K562 (cell line): ENCODE results near the gene KCP. TPM values are rescaled to one million over a fixed set of nuclear protein-coding genes. Genes with fewer than 3 reads are reported as not detected.
A peak's percentile ranks its signal among the peaks of the same experiment; 100 is the strongest.

Experiments used
- ATAC-seq: fragments of 200-7000 bp; cut with Tn5 transposase; 3 replicates; pipeline ENCODE4 v1.9.1; 2020; ENCODE audit warnings: moderate library complexity
- BruUV-seq: library from RNA; stranded (reverse); fragments of 400-500 nt; replicated peaks from 2 replicates; lab custom pipeline; 2021; lab: Mats Ljungman, UMichigan
- CTCF ChIA-PET: fragments of 300-600 bp; formaldehyde crosslinking; extraction: SDS; loops from one replicate; lab custom pipeline; 2021; ENCODE audit warnings: low intra/inter-chr PET ratio; lab: Yijun Ruan, JAX
- POLR2A ChIA-PET: fragments of 300-600, 350-650 bp; sonication (Branson Sonifier 250); formaldehyde crosslinking; extraction: SDS; loops from one replicate; lab custom pipeline; 2021; ENCODE audit warnings: antibody characterized with exemption, inconsistent platforms; lab: Yijun Ruan, JAX
- DNase-seq, 4 experiments: peaks; one replicate each; pipeline versions ENCODE4 v3.0.0 to v3.0.0-alpha.2; 2011 to 2018; ENCODE audit warnings: low spot score in 3 of 4, mixed read lengths in 3 of 4; ENCODE audit errors: extremely low read depth in 1 of 4
- FAIRE-seq: peaks from 2 replicates; lab custom pipeline; 2011; peaks lifted over from hg19 to GRCh38; lab: Jason Lieb, UNC
- H2AFZ ChIP-seq: 2 replicates; pipeline ENCODE4 v1.6.0; 2011; ENCODE audit warnings: low read depth, low read length, control low read depth, inconsistent platforms
- H3K27ac ChIP-seq: fragments of 200-600 bp; 3 replicates; pipeline ENCODE4 v1.8.0; 2011; ENCODE audit warnings: low read depth, mild to moderate bottlenecking, control low read depth, inconsistent platforms, low read length, moderate library complexity, mixed read lengths; ENCODE audit errors: extremely low read depth
- H3K27me3 ChIP-seq, 2 experiments: fragments of 300-600 bp in 1 of 2; 2 replicates in 1 of 2; 3 replicates in 1 of 2; pipeline versions ENCODE4 v1.6.0 to v1.8.0; 2011; ENCODE audit warnings: inconsistent platforms in 2 of 2, low read length in 2 of 2, mild to moderate bottlenecking in 1 of 2, mixed read lengths in 1 of 2, moderate library complexity in 1 of 2; ENCODE audit not compliant: control insufficient read depth in 2 of 2, insufficient read depth in 2 of 2
- H3K36me3 ChIP-seq: fragments of 300-600 bp; 3 replicates; pipeline ENCODE4 v1.8.0; 2011; ENCODE audit warnings: mild to moderate bottlenecking, low read length, inconsistent platforms; ENCODE audit not compliant: control insufficient read depth, insufficient read depth
- H3K4me1 ChIP-seq, 2 experiments: fragments of 200-600 bp in 1 of 2; replicated peaks in 1 of 2; 2 replicates in 1 of 2; 3 replicates in 1 of 2; pipeline versions ENCODE4 v1.5.1 to v1.8.0; 2011; ENCODE audit warnings: inconsistent platforms in 2 of 2, low read length in 2 of 2, mild to moderate bottlenecking in 1 of 2, mixed read lengths in 1 of 2, moderate library complexity in 1 of 2; ENCODE audit not compliant: control insufficient read depth in 2 of 2, insufficient read depth in 2 of 2
- H3K4me2 ChIP-seq: 2 replicates; pipeline ENCODE4 v1.6.1; 2011; ENCODE audit warnings: low read length, control low read depth, inconsistent platforms, mixed read lengths; ENCODE audit not compliant: insufficient read depth
- H3K4me3 ChIP-seq: fragments of 200-600 bp; sonication (generic), shearing (Covaris generic); 2 replicates; pipeline ENCODE4 v1.5.1; 2016; ENCODE audit warnings: control low read depth, inconsistent platforms
- H3K79me2 ChIP-seq: fragments of 200-600 bp; 3 replicates; pipeline ENCODE4 v1.8.0; 2011; ENCODE audit warnings: low read length, inconsistent platforms; ENCODE audit not compliant: control insufficient read depth, insufficient read depth
- H3K9ac ChIP-seq, 2 experiments: 2 replicates each; pipeline versions ENCODE4 v1.6.0 to v1.6.1; 2011; ENCODE audit warnings: low read depth in 2 of 2, low read length in 2 of 2, control low read depth in 1 of 2, inconsistent platforms in 1 of 2, mild to moderate bottlenecking in 1 of 2, mixed read lengths in 1 of 2; ENCODE audit not compliant: insufficient read depth in 1 of 2
- H3K9me1 ChIP-seq: one replicate; pipeline ENCODE4 v1.6.0; 2011; ENCODE audit warnings: inconsistent platforms, mild to moderate bottlenecking, low read length, moderate library complexity; ENCODE audit not compliant: control insufficient read depth, insufficient read depth
- H3K9me3 ChIP-seq: replicated peaks from 2 replicates; pipeline ENCODE4 v1.5.1; 2011; ENCODE audit warnings: low read depth, low read length, inconsistent platforms; ENCODE audit not compliant: control insufficient read depth, insufficient read depth
- H4K20me1 ChIP-seq: replicated peaks from 2 replicates; pipeline ENCODE4 v1.6.1; 2011; ENCODE audit warnings: low read length, inconsistent platforms, mixed read lengths; ENCODE audit not compliant: control insufficient read depth, insufficient read depth
- COPS2 ChIP-seq: fragments of 450-650 bp; conservative IDR thresholded peaks from 2 replicates; pipeline ENCODE4 v1.6.1; 2016; ENCODE audit warnings: mild to moderate bottlenecking, moderate library complexity
- HMGN3 ChIP-seq: IDR thresholded peaks from 2 replicates; pipeline ENCODE4 v1.6.1; 2011; ENCODE audit warnings: borderline replicate concordance, low read depth, mild to moderate bottlenecking, mixed read lengths, low read length; ENCODE audit not compliant: insufficient read length; ENCODE audit errors: extremely low read depth
- MYNN ChIP-seq, 2 experiments: sonication (generic); formaldehyde crosslinking in 1 of 2; IDR thresholded peaks; 2 replicates each; pipeline versions ENCODE4 v1.5.0 to v1.6.1; 2016 to 2020; ENCODE audit warnings: antibody characterized with exemption in 1 of 2, missing genetic modification reagents in 1 of 2
- POLR2G ChIP-seq: fragments of 200-400 bp; formaldehyde crosslinking; IDR thresholded peaks from 2 replicates; pipeline ENCODE4 v1.6.1; 2017; ENCODE audit warnings: low read depth, mild to moderate bottlenecking, antibody characterized with exemption, low read length, moderate library complexity
- RBFOX2 ChIP-seq: fragments of 200-400 bp; formaldehyde crosslinking; IDR thresholded peaks from 2 replicates; pipeline ENCODE4 v1.6.1; 2017; ENCODE audit warnings: low read depth, mild to moderate bottlenecking, low read length, moderate library complexity
- RBM25 ChIP-seq: fragments of 200-400 bp; formaldehyde crosslinking; IDR thresholded peaks from 2 replicates; pipeline ENCODE4 v1.6.1; 2018; ENCODE audit warnings: low read length, low read depth, moderate library complexity; ENCODE audit not compliant: severe bottlenecking
- WGBS: fragments of 100-300 bp; shearing (Covaris generic); methylation state at CpG from one replicate; pipeline ENCODE4 v1.1.6; 2016; ENCODE audit warnings: low coverage, mixed read lengths; ENCODE audit not compliant: insufficient coverage; ENCODE audit errors: missing lambda C conversion rate; 5-methylcytosine and 5-hydroxymethylcytosine counted together
- in situ Hi-C: fragments of 300-500 bp; cut with MboI; formaldehyde crosslinking; loops from 4 replicates; pipeline ENCODE4 v1.15.0; 2018; ENCODE audit warnings: inconsistent platforms, mixed read lengths
- intact Hi-C: fragments of 100-400 bp; cut with micrococcal nuclease; formaldehyde crosslinking; loops from 2 replicates; pipeline ENCODE4 v1.14.2; 2022
- polyA plus RNA-seq, 8 experiments: library from polyadenylated mRNA; depleted of rRNA in 4 of 8; stranded (reverse) in 5 of 8; unstranded in 3 of 8; fragments of >200 nt; fragmentation: Nextera tagmentation in 2 of 8; fragmentation: Illumina TruSeq in 1 of 8; extraction: Ambion mirVana in 2 of 8; extraction: Trizol in 1 of 8; gene quantifications; 2 replicates each; pipeline versions ENCODE4 v1.2.1 to v1.2.3, GENCODE V29; 2011 to 2014; ENCODE audit warnings: inconsistent platforms in 1 of 8, missing spikeins in 1 of 8
- total RNA-seq, 7 experiments: library from RNA; depleted of rRNA in 6 of 7; stranded (reverse); fragments of >200 nt in 6 of 7; fragmentation: Illumina TruSeq in 2 of 7; extraction: Trizol in 2 of 7; gene quantifications; 2 replicates each; pipeline versions ENCODE4 v1.2.1 to v1.2.3, GENCODE V29; 2011 to 2021; ENCODE audit warnings: low replicate concordance in 1 of 7
- TF ChIP-seq, protein P1 (sequence below): IDR thresholded peaks from 2 replicates; pipeline ENCODE4 v1.6.1; 2014; ENCODE audit warnings: antibody characterized with exemption
- TF ChIP-seq, protein P2 (sequence below), 2 experiments: fragments of 450-650 bp; IDR thresholded peaks; 2 replicates each; pipeline ENCODE4 v1.6.1; 2016; ENCODE audit warnings: mild to moderate bottlenecking in 2 of 2, borderline replicate concordance in 1 of 2, low read depth in 1 of 2, moderate library complexity in 1 of 2
- TF ChIP-seq, protein P3 (sequence below): sonication (generic); formaldehyde crosslinking; IDR thresholded peaks from 2 replicates; pipeline ENCODE4 v1.8.0; 2022; ENCODE audit warnings: missing genetic modification reagents, mild to moderate bottlenecking, moderate library complexity, borderline replicate concordance

Gene KCP
- total and polyA plus RNA-seq, 9 of the 15 experiments (the other 6 are each of a cell fraction or from before 2014, with no cell fraction given): 0.06 to 0.17 (median 0.12) TPM; not detected in 3

DNA sequence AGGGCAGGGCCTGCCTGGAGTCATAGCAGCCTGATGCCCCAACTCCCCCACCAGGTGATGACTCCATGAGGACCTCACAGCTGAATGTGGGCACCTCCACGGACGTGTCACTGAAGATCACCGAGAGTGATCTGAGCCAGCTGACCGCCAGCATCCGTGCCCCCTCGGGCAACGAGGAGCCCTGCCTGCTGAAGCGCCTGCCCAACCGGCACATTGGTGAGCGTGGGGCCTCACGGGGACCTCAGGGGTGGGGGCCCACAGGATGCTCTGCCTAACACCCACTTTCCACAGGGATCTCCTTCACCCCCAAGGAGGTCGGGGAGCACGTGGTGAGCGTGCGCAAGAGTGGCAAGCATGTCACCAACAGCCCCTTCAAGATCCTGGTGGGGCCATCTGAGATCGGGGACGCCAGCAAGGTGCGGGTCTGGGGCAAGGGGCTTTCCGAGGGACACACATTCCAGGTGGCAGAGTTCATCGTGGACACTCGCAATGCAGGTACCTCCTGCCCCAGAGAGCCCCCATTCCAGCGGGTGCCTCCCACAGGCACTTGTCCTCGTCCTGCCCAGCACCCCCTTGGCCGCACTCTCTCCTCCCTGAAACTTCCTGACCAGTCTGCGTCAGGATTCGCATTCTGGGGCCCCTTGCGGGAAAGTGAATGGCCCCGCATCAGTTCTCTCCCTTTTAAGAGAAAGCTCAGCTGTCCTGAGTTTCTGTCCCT lies 57.8 kb downstream of the KCP start:
- Histone ChIP-seq H3K4me3 (no peak overlapping the region), H3K79me2 (no peaks in the 10 kb centered on the region), H2AFZ (no peak overlapping the region), H3K4me1 (peaks cover 0 to 36% of the 10 kb centered on the region in 2 experiments; a peak in 1 of 5 replicates), H3K9ac (no peak overlapping the region), H3K27me3 (no peaks in the 10 kb centered on the region), H4K20me1 (peaks cover 3% of the 10 kb centered on the region; the same call in 1 of the 2 replicates), H3K9me3 (no peaks in the 10 kb centered on the region), H3K4me2 (no peak overlapping the region), H3K27ac (no peak overlapping the region), H3K9me1 (no peaks in the 10 kb centered on the region), H3K36me3 (peaks cover 97% of the 10 kb centered on the region)
- WGBS: 90% methylated on average over 28 of the region's 28 CpGs
- in situ Hi-C loops: no loop called here
- CTCF ChIA-PET: no interaction called here
- FAIRE-seq: no peak
- ATAC-seq: no peak
- intact Hi-C loops: no loop called here
- no peak for DNase-seq
- BruUV-seq: no TSS peak
- POLR2A ChIA-PET: no interaction called here
- TF ChIP-seq COPS2: no peak
- TF ChIP-seq, protein P1, sequence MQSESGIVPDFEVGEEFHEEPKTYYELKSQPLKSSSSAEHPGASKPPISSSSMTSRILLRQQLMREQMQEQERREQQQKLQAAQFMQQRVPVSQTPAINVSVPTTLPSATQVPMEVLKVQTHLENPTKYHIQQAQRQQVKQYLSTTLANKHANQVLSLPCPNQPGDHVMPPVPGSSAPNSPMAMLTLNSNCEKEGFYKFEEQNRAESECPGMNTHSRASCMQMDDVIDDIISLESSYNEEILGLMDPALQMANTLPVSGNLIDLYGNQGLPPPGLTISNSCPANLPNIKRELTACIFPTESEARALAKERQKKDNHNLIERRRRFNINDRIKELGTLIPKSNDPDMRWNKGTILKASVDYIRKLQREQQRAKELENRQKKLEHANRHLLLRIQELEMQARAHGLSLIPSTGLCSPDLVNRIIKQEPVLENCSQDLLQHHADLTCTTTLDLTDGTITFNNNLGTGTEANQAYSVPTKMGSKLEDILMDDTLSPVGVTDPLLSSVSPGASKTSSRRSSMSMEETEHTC: no peak
- TF ChIP-seq POLR2G: peak; percentile 67
- TF ChIP-seq RBFOX2: peak; percentile 55
- TF ChIP-seq RBM25: no peak
- TF ChIP-seq, protein P2, sequence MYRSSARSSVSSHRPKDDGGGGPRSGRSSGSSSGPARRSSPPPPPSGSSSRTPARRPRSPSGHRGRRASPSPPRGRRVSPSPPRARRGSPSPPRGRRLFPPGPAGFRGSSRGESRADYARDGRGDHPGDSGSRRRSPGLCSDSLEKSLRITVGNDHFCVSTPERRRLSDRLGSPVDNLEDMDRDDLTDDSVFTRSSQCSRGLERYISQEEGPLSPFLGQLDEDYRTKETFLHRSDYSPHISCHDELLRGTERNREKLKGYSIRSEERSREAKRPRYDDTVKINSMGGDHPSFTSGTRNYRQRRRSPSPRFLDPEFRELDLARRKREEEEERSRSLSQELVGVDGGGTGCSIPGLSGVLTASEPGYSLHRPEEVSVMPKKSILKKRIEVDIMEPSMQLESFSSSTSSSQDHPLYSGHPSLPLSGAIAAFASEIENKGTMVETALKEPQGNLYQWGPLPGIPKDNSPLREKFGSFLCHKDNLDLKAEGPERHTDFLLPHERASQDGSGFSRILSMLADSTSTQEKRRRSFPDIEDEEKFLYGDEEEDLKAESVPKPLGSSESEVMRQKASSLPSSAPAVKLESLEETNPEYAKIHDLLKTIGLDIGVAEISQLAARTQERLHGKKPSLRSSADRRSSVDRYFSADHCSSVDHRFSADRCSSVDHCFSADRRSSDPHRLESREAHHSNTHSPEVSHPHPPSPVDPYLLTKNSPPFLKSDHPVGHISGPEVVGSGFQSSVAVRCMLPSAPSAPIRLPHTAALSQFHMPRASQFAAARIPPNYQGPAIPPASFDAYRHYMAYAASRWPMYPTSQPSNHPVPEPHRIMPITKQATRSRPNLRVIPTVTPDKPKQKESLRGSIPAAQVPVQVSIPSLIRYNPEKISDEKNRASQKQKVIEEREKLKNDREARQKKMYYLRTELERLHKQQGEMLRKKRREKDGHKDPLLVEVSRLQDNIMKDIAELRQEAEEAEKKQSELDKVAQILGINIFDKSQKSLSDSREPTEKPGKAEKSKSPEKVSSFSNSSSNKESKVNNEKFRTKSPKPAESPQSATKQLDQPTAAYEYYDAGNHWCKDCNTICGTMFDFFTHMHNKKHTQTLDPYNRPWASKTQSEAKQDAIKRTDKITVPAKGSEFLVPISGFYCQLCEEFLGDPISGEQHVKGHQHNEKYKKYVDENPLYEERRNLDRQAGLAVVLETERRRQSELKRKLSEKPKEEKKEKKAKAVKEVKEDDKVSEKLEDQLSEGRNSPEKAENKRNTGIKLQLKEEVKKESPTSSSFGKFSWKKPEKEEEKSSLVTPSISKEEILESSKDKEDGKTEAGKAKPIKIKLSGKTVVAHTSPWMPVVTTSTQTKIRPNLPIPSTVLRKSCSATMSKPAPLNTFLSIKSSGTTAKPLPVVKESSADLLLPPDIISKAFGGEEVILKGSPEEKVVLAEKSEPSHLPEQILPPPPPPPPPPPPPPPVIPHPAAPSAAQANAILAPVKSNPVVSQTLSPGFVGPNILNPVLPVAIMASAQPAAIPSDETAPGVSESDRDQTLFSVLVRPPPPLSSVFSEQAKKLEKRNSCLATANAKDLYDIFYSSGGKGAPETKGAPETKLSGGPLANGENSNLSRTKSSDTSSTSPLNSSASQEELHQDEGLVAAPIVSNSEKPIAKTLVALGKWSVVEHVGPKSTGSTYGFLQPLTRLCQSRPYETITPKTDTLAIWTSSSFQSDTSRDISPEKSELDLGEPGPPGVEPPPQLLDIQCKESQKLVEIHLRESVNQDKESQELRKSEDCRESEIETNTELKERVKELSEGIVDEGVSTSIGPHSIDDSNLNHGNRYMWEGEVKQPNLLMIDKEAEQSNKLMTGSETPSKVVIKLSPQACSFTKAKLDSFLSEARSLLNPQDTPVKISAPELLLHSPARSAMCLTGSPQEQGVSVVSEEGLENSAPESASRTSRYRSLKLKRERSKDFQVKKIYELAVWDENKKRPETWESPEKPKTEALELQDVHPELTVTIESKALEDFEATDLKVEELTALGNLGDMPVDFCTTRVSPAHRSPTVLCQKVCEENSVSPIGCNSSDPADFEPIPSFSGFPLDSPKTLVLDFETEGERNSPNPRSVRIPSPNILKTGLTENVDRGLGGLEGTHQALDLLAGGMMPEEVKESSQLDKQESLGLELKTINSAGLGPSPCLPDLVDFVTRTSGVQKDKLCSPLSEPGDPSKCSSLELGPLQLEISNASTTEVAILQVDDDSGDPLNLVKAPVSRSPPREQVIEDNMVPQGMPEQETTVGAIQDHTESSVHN (IDR thresholded peaks at IDR 0.05; ENCODE audit: borderline replicate concordance in 1 of 2, low read depth in 1 of 2): no peak
- TF ChIP-seq MYNN (IDR thresholded peaks at IDR 0.05): no peak
- no peak for TF ChIP-seq MYNN (CRISPR knock-in tag; IDR thresholded peaks at IDR 0.05)
- TF ChIP-seq HMGN3: peak; percentile 40
- TF ChIP-seq, protein P3, sequence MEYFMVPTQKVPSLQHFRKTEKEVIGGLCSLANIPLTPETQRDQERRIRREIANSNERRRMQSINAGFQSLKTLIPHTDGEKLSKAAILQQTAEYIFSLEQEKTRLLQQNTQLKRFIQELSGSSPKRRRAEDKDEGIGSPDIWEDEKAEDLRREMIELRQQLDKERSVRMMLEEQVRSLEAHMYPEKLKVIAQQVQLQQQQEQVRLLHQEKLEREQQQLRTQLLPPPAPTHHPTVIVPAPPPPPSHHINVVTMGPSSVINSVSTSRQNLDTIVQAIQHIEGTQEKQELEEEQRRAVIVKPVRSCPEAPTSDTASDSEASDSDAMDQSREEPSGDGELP (CRISPR knock-in tag): 0 out of 2 replicates have a peak, but pooled peaks have one; percentile 21
